ENCODE measurements around the gene THSD7B. TPM values are rescaled to one million over a fixed set of nuclear protein-coding genes. Genes with fewer than 3 reads are reported as not detected.

Gene THSD7B
- total and polyA plus RNA-seq, 2 of the 8 experiments (the other 6 are each of a cell fraction or from before 2014, with no cell fraction given) = 0.60 to 2.9 TPM

DNA sequence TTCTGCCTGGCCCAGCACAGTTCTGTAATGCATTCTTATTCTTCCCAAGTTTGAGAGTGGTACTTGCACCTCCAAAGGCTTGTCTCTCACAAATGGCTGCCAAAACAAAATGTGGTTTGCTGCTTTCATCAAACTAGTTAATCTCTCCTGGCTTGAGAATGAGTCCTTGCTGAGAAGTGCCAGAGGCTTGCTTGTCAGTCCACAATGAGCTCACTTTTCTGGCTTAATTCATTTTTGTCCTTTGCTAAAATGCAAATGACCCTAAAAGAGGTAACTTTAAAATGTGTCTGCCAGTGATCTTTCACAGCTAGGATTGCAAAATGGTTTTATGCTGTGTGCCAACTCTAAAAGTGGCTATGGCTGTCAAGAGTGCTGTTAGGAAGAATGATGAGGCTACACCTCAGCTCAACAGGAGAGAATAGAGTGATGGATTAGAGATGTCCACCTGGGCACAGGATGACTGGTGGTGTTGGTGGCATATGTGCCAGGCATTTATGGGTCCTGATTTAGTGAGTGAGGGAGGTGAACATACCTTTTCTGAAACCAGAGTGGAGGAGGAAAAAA, 907.7 kb downstream of the THSD7B start:
- H3K18ac ChIP-seq (ENCODE audit: extremely low read depth, low read length) = no peak overlapping the region
- no peaks in the 10 kb centered on the region for H3K79me2 ChIP-seq (ENCODE audit: control insufficient read depth in 1 of 2, insufficient read depth in 2 of 2, low read length in 2 of 2)
- H4K5ac ChIP-seq (ENCODE audit: insufficient read length, low read depth, low read length) = no peak overlapping the region
- no peak overlapping the region for H2BK12ac ChIP-seq (ENCODE audit: low read depth, low read length)
- no peaks in the 10 kb centered on the region for H3K79me1 ChIP-seq (ENCODE audit: low read depth, low read length)
- no peaks in the 10 kb centered on the region for H3K23me2 ChIP-seq (ENCODE audit: low read depth, low read length)
- H2BK20ac ChIP-seq (ENCODE audit: low read length) = no peak overlapping the region
- FAIRE-seq = no peak
- no peak overlapping the region for H3K9ac ChIP-seq (replicated peaks in 1 of 4; ENCODE audit: extremely low read depth in 1 of 4, low read depth in 3 of 4, low read length in 3 of 4)
- H3K4me1 ChIP-seq (replicated peaks in 1 of 4; ENCODE audit: control insufficient read depth in 3 of 4, insufficient read depth in 4 of 4, low read length in 3 of 4) = no peaks in the 10 kb centered on the region
- no peak overlapping the region for H2AK5ac ChIP-seq (ENCODE audit: low read depth, low read length)
- no peak for TF ChIP-seq RAD21 (IDR thresholded peaks at IDR 0.05 in 1 of 2, conservative IDR thresholded peaks at IDR 0.05 in 1 of 2; ENCODE audit: low read depth in 2 of 2, low read length in 2 of 2)
- no peak for TF ChIP-seq SP2 (IDR thresholded peaks at IDR 0.05; ENCODE audit: low read length)
- TF ChIP-seq SP4 (IDR thresholded peaks at IDR 0.05; ENCODE audit: low read length) = no peak
- TF ChIP-seq YY1 (IDR thresholded peaks at IDR 0.05; ENCODE audit: low read depth, low read length) = no peak
- TF ChIP-seq GTF2F1 (IDR thresholded peaks at IDR 0.05; ENCODE audit: borderline replicate concordance, low read depth, low read length) = no peak
- no peak for TF ChIP-seq BCL11A (IDR thresholded peaks at IDR 0.05; ENCODE audit: low read depth in 2 of 2, low read length in 2 of 2)
- TF ChIP-seq CTBP2 (IDR thresholded peaks at IDR 0.05; ENCODE audit: borderline replicate concordance, insufficient read depth, insufficient read length, low read length) = no peak
- TF ChIP-seq POU5F1 (IDR thresholded peaks at IDR 0.05; ENCODE audit: low read depth, low read length) = no peak
- no peak for TF ChIP-seq POLR2AphosphoS5 (IDR thresholded peaks at IDR 0.05; ENCODE audit: low read depth, low read length)
- TF ChIP-seq CEBPB (IDR thresholded peaks at IDR 0.05; ENCODE audit: low read depth, low read length) = no peak
- no peak for TF ChIP-seq CHD2 (IDR thresholded peaks at IDR 0.05; ENCODE audit: low read length)
- TF ChIP-seq EGR1 (IDR thresholded peaks at IDR 0.05; ENCODE audit: borderline replicate concordance, low read depth, low read length) = no peak
- TF ChIP-seq RNF2 (IDR thresholded peaks at IDR 0.05; ENCODE audit: borderline replicate concordance, low read depth, low read length, missing control alignments, poor library complexity, severe bottlenecking) = no peak
- TF ChIP-seq SAP30 (IDR thresholded peaks at IDR 0.05; ENCODE audit: insufficient read depth, insufficient replicate concordance, low read length) = no peak
- no peak for TF ChIP-seq RXRA (IDR thresholded peaks at IDR 0.05; ENCODE audit: insufficient read depth, low read depth, low read length)
- ChIA-PET CTCF (ENCODE audit: partially characterized antibody) (no interaction called here), POLR2A (ENCODE audit: partially characterized antibody) (no interaction called here)
- no peak overlapping the region for H2BK5ac ChIP-seq (ENCODE audit: low read depth, low read length)
- no peak overlapping the region for H4K91ac ChIP-seq (replicated peaks; ENCODE audit: insufficient read length, low read length)
- no peak overlapping the region for H3K14ac ChIP-seq (ENCODE audit: insufficient read length)
- no peak overlapping the region for H3K56ac ChIP-seq (replicated peaks; ENCODE audit: insufficient read length, low read depth, low read length)
- H3K23ac ChIP-seq (ENCODE audit: insufficient read length) = no peak overlapping the region
- no peaks in the 10 kb centered on the region for H3K36me3 ChIP-seq (ENCODE audit: control insufficient read depth in 2 of 4, insufficient read depth in 4 of 4, low read length in 3 of 4)
- no peak overlapping the region for H4K8ac ChIP-seq (ENCODE audit: extremely low read depth, insufficient read depth, low read length)
- no peak overlapping the region for H3K4me3 ChIP-seq (ENCODE audit: extremely low read depth in 1 of 4, insufficient read depth in 2 of 4, low read depth in 3 of 4, low read length in 4 of 4)
- DNase-seq (ENCODE audit: low read depth in 1 of 2, low spot score in 2 of 2) = no peak
- H4K20me1 ChIP-seq (replicated peaks in 1 of 2; ENCODE audit: control insufficient read depth in 1 of 2, insufficient read depth in 2 of 2, low read length in 2 of 2) = no peaks in the 10 kb centered on the region
- no peak overlapping the region for H2BK15ac ChIP-seq (ENCODE audit: low read length)
- H3K27me3 ChIP-seq (replicated peaks in 1 of 4; ENCODE audit: control insufficient read depth in 3 of 4, extremely low read depth in 1 of 4, insufficient read depth in 3 of 4, low read length in 3 of 4) = no peaks in the 10 kb centered on the region
- no peak overlapping the region for H2BK120ac ChIP-seq (replicated peaks; ENCODE audit: low read depth, low read length)
- no peak overlapping the region for H3K4me2 ChIP-seq (ENCODE audit: insufficient read depth in 1 of 2, low read depth in 2 of 2, low read length in 2 of 2)
- H3K9me3 ChIP-seq (ENCODE audit: insufficient read depth in 2 of 2, low read depth in 1 of 2, low read length in 1 of 2) = no peaks in the 10 kb centered on the region
- no peak overlapping the region for H3K4ac ChIP-seq (replicated peaks; ENCODE audit: insufficient read length, low read depth, low read length)
- H3K27ac ChIP-seq (ENCODE audit: low read depth, low read length) = no peak overlapping the region
- H2AFZ ChIP-seq (ENCODE audit: low read length) = no peak overlapping the region
